Measurements from ENCODE around the gene RNF10.

GRCh38 chr12:120538281-120539156, 4.4 kb downstream of the RNF10 start:
- TF ChIP-seq CTCF (IDR thresholded peaks at IDR 0.05) = no peak
- peak in 1 of 2 donors; percentile 47 for TF ChIP-seq EP300 (IDR thresholded peaks at IDR 0.05)
- TF ChIP-seq POLR2A (IDR thresholded peaks at IDR 0.05) = no peak
